DND-41 (cell line): Measurements from ENCODE around the gene RNF225.

Experiments
- ATAC-seq: fragments of 200-7000 bp; cut with Tn5 transposase; 3 replicates; pipeline ENCODE4 v1.9.1; 2021; ENCODE audit warnings: low read depth; ENCODE audit not compliant: insufficient read depth
- DNase-seq: peaks from one replicate; pipeline ENCODE4 v3.0.0-alpha.2; 2020
- H2AFZ ChIP-seq: 2 replicates; pipeline ENCODE4 v1.6.0; 2012; ENCODE audit warnings: low read depth, low read length
- H3K27ac ChIP-seq: 2 replicates; pipeline ENCODE4 v1.5.1; 2012; ENCODE audit warnings: low read length, inconsistent platforms
- H3K27me3 ChIP-seq: fragments of 200-600 bp; sonication (generic); 2 replicates; pipeline ENCODE4 v1.6.0; 2012; ENCODE audit warnings: low read length, mild to moderate bottlenecking, inconsistent platforms; ENCODE audit not compliant: insufficient read depth, poor library complexity
- H3K36me3 ChIP-seq: 2 replicates; pipeline ENCODE4 v1.5.1; 2012; ENCODE audit warnings: low read length, inconsistent platforms; ENCODE audit not compliant: insufficient read depth
- H3K4me1 ChIP-seq: 2 replicates; pipeline ENCODE4 v1.5.1; 2012; ENCODE audit warnings: mild to moderate bottlenecking, low read length; ENCODE audit not compliant: insufficient read depth
- H3K4me2 ChIP-seq: 2 replicates; pipeline ENCODE4 v1.6.0; 2012; ENCODE audit warnings: mild to moderate bottlenecking, moderate library complexity, low read length, inconsistent platforms; ENCODE audit not compliant: insufficient read depth
- H3K4me3 ChIP-seq, 2 experiments: fragments of 200-600 bp in 1 of 2; shearing (Covaris generic) in 1 of 2; 2 replicates each; pipeline ENCODE4 v1.5.1; 2012 to 2016; ENCODE audit warnings: inconsistent platforms in 2 of 2, low read length in 2 of 2, mild to moderate bottlenecking in 2 of 2, low read depth in 1 of 2, moderate library complexity in 1 of 2
- H3K79me2 ChIP-seq: 2 replicates; pipeline ENCODE4 v1.6.0; 2012; ENCODE audit warnings: low read length, inconsistent platforms; ENCODE audit not compliant: insufficient read depth
- H3K9ac ChIP-seq: 2 replicates; pipeline ENCODE4 v1.6.0; 2012; ENCODE audit warnings: low read depth, mild to moderate bottlenecking, inconsistent platforms, low read length, moderate library complexity
- H3K9me3 ChIP-seq: 2 replicates; pipeline ENCODE4 v1.5.1; 2012; ENCODE audit warnings: low read length, moderate library complexity, mild to moderate bottlenecking, inconsistent platforms; ENCODE audit not compliant: insufficient read depth, severe bottlenecking
- H4K20me1 ChIP-seq: 2 replicates; pipeline ENCODE4 v1.6.0; 2012; ENCODE audit warnings: low read length; ENCODE audit not compliant: insufficient read depth
- EZH2 ChIP-seq: IDR thresholded peaks from 3 replicates; pipeline ENCODE4 v1.6.1; 2012; ENCODE audit warnings: borderline replicate concordance, low read depth, mild to moderate bottlenecking, moderate library complexity, low read length, inconsistent platforms; ENCODE audit not compliant: severe bottlenecking
- TF ChIP-seq, protein P1 (sequence below): IDR thresholded peaks from 2 replicates; pipeline ENCODE4 v1.5.1; 2012; ENCODE audit warnings: borderline replicate concordance, low read length, moderate library complexity, mild to moderate bottlenecking; ENCODE audit not compliant: poor library complexity, severe bottlenecking; ENCODE audit errors: extremely low read depth

Gene RNF225

DNA sequence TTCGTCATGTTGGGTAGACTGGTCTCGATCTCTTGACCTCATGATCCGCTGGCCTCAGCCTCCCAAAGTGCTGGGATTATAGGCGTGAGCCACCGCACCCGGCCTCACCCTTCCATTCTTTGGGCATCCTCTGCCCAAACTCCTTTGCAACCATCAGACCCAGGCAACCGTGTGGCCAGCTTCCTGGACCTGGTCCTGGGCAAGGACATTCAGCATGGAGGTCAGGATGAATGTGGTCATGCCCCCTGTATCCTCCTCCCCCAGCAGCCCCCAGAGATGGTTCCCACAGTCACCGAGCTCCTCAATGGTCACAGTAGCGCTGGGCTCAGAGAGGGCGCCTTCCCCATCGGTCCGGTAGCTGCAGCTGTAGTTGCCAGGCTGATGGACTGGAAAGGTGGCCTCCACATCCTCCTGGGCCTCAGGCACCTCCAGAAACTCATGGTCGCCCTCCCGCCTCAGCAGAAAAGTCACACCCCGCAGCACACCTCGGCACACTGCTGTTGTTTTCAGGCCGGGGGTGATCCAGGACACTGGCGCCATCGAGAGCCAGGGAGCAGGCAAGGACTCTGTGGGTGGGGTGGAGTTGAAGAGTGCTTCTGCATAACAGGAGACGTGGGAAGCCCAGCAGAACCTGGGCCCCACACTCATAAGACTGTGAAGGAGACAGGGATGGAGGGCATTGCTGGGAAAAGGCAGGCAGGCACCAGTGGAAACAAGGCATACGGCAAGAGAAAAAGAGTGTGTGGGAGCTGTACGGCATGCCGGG is 43.3 kb upstream of the RNF225 start:
- Histone ChIP-seq H4K20me1 (peaks cover 10% of the 10 kb centered on the region), H3K9ac (no peak overlapping the region), H3K79me2 (peaks cover 21% of the 10 kb centered on the region), H3K9me3 (no peaks in the 10 kb centered on the region), H3K27me3 (no peaks in the 10 kb centered on the region), H3K27ac (no peak overlapping the region), H2AFZ (no peak overlapping the region), H3K4me1 (peaks cover 24% of the 10 kb centered on the region), H3K4me3 (no peak overlapping the region), H3K4me2 (no peak overlapping the region), H3K36me3 (peaks cover 23% of the 10 kb centered on the region)
- DNase-seq, result no peak
- no peak for ATAC-seq
- no peak for TF ChIP-seq EZH2
- TF ChIP-seq, protein P1, sequence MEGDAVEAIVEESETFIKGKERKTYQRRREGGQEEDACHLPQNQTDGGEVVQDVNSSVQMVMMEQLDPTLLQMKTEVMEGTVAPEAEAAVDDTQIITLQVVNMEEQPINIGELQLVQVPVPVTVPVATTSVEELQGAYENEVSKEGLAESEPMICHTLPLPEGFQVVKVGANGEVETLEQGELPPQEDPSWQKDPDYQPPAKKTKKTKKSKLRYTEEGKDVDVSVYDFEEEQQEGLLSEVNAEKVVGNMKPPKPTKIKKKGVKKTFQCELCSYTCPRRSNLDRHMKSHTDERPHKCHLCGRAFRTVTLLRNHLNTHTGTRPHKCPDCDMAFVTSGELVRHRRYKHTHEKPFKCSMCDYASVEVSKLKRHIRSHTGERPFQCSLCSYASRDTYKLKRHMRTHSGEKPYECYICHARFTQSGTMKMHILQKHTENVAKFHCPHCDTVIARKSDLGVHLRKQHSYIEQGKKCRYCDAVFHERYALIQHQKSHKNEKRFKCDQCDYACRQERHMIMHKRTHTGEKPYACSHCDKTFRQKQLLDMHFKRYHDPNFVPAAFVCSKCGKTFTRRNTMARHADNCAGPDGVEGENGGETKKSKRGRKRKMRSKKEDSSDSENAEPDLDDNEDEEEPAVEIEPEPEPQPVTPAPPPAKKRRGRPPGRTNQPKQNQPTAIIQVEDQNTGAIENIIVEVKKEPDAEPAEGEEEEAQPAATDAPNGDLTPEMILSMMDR, result no peak

DNA sequence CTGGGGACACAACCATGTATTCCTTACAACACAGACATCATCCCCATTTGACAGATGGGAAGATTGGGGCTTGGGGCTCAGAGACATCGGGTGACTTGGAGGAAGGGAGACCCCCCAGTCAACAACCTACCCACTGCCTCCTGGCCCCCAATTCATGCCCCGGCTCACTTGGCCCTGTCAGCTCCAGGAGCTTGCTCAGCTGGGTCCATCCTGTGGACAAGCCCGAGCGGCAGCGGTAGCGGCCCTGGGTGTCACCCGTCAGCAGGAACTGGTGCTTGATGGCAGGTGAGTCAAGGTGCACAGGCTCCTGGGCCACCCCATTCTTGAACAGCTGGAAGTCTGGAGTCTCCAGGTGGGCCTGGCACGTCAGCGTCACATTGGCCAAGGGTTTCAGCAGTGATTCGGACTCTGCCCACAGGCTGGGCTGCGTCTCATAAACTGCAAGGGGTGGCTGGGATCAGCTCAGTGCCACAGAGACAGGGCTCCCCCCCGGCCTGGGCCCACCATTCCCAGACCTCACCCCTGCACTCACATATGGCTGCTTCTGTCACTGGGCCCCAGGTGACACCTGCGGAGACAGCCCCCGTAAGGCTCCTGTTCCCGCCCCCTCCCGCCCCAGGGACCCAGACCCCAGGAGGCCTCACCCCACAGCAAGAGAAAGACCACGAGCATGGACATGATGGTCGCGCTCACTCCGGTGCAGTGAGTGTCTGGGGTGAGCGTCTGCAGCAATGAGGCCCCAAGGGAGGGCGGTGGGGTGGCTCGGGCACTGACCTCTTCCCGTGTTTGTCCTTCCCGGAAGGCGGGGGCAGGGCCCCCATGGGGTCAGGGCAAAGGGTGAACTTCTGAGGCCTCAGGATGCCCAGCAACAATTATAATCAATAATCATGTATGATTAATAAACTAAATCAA is 42.4 kb upstream of the RNF225 start, which contains the start of gene A1BG:
A1BG (minus strand) TSS at position 733 of the 912 bp plus-strand sequence; CDS start at position 678, 55 bp downstream.
- DNase-seq (no peak), ATAC-seq (no peak)
- Histone ChIP-seq H3K27me3 (no peaks in the 10 kb centered on the region), H3K4me2 (no peak within 1 kb of the TSS), H3K4me3 (no peak within 1 kb of the TSS), H3K79me2 (peaks cover 17% of the 10 kb centered on the region), H3K9me3 (no peaks in the 10 kb centered on the region), H4K20me1 (peaks cover 10% of the 10 kb centered on the region), H3K27ac (no peak within 1 kb of the TSS), H3K9ac (no peak within 1 kb of the TSS), H3K36me3 (peaks cover 23% of the 10 kb centered on the region), H3K4me1 (peaks cover 18% of the 10 kb centered on the region), H2AFZ (no peak within 1 kb of the TSS)
- TF ChIP-seq EZH2, result no peak
- TF ChIP-seq, protein P1, result no peak

DNA sequence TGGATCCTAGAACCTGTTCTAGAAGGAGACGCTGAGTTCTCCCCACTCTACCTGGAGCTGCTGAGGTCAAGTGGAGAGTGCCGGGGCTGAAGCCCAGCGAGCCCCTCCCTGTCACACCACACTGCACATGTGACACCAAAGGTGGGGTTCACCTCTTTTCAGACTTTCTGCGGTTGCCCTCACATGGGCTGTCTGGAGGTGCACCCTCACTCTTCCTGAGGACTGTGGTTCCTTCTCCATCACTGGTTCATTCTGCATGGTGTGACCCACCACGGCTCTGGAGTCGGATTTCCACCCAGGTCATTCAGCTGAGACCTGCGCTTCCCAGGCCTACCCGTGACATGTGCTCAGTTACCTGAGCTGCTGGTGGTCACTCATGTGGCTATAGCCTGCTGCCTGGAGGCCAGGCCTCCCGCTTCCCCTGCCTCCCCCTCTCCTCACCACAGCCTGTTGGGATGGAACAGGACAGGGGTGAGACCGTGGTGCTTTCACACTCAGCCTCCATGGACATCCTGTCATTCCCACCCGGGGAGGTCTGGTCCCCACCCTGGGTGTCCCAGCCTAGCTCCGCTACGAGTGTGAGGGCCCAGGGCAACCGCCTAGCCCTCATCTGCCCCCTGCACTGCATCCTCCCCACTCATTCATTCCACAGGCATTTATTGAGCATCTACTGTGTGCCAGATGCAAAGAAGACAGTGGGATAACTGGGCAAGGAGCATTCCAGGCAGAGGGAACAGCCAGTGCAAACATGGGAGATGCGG is 41.6 kb upstream of the RNF225 start:
- no peak overlapping the region for H3K4me2 ChIP-seq
- H3K9me3 ChIP-seq, result no peaks in the 10 kb centered on the region
- H3K9ac ChIP-seq, result no peak overlapping the region
- H4K20me1 ChIP-seq, result peaks cover 10% of the 10 kb centered on the region
- ATAC-seq (no peak), DNase-seq (no peak)
- H3K27ac ChIP-seq, result no peak overlapping the region
- no peaks in the 10 kb centered on the region for H3K27me3 ChIP-seq
- H3K4me3 ChIP-seq, result no peak overlapping the region
- H3K4me1 ChIP-seq, result peaks cover 9% of the 10 kb centered on the region
- no peak overlapping the region for H2AFZ ChIP-seq
- peaks cover 9% of the 10 kb centered on the region for H3K79me2 ChIP-seq
- peaks cover 23% of the 10 kb centered on the region for H3K36me3 ChIP-seq
- TF ChIP-seq, protein P1, result no peak
- TF ChIP-seq EZH2, result no peak
